AG09319 (cell line): ENCODE measurements around the gene SCARB2.
A peak's percentile ranks its signal among the peaks of the same experiment; 100 is the strongest.

Source experiments
- DNase-seq: peaks from one replicate; pipeline ENCODE4 v3.0.0-alpha.2; 2010; ENCODE audit warnings: low read depth; ENCODE audit errors: extremely low read depth
- TF ChIP-seq, protein P1 (sequence below): IDR thresholded peaks from 2 replicates; pipeline ENCODE4 v1.5.1; 2011; ENCODE audit warnings: low read depth, mild to moderate bottlenecking, inconsistent platforms, low read length, moderate library complexity

SCARB2 gene

DNA sequence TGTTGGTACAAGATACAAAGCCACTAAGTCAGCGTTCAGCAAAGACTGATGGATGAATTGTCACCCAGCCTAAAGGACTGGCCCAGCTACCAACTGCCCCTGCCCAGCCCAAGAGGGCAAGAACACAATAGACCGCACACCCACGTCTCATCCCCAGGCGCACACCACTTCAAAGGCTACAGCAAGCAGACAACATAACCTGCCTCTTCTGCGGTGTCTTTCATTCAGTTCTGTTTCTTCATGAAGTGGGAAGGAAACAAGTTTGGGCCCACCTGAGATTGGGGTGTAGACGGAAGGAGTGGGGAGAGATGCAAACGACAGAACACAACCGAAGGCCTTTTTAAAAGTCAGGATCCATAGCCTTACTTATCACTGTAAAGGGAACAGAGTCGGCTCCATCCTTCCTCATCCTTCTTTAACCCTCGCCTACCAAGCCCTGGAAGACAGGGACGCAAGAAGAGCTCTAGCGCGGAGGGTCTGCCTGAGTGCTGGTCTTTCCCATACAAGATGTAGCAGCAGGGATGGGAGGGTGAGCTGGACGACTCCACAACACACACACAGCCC, 691 bp downstream of the SCARB2 start:
- TF ChIP-seq, protein P1, sequence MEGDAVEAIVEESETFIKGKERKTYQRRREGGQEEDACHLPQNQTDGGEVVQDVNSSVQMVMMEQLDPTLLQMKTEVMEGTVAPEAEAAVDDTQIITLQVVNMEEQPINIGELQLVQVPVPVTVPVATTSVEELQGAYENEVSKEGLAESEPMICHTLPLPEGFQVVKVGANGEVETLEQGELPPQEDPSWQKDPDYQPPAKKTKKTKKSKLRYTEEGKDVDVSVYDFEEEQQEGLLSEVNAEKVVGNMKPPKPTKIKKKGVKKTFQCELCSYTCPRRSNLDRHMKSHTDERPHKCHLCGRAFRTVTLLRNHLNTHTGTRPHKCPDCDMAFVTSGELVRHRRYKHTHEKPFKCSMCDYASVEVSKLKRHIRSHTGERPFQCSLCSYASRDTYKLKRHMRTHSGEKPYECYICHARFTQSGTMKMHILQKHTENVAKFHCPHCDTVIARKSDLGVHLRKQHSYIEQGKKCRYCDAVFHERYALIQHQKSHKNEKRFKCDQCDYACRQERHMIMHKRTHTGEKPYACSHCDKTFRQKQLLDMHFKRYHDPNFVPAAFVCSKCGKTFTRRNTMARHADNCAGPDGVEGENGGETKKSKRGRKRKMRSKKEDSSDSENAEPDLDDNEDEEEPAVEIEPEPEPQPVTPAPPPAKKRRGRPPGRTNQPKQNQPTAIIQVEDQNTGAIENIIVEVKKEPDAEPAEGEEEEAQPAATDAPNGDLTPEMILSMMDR: no peak
- DNase-seq: no peak

DNA sequence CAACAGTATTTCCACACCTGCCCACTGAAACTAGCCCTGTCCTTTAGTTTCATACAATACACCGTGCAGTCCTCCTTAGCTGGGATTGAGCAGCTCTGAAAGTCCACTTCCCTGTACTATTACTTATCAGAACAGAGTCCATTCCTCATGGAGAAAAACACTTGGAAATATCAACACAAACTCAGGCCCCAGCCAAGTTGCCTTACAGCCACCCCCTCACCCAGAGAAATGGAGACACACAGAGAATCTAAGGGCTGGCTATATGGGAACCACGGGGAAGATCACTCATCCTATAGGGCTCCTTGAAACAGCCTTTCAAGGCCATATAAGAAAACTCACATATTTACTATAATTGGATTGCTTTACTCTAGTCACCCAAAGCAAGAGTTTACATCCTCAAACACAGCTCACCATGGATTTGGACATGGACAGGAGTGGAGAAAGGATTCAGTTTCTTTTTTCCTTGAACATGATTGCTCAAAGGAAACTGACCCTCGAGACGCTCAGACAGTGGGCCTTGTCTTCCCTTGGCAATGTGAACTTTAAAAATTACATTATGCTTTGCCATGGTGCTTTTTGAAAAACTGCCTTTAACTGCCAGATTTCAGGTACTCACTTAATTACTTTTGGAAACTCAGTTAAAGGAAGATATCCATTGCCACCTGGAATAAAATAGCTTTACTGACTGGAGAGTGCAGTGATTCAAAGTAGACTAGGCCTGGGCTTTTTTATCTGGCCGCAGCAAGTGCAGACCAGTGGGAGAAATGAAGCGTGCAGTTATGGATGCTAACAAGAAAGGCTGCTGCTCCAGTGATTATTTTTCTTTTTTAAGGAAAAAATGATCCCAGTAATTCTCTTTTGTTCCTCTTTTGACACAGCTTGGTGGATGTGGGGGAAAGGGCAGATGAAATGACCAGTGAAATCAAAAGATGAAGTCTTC, 1.6 kb downstream of the SCARB2 start:
- TF ChIP-seq, protein P1: no peak
- no peak for DNase-seq

DNA sequence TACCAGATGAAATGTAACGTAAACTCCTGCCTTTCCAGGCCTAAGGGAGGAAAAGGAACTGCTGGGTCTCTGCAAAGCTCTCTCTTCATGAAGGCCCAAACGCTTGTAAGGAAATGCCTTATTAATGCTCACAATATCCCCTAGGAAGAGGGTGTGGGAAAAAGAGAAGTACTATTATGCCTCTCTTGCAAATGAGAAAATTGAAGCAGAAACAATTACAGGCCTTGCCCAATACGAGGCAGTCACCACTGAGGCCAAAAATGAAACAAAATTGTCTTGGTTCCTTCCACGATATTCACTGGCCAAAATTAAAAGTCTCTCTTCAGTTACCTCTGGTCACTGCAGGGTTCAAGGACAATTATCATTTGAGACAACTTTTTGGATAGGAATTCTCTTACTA, 3.2 kb downstream of the SCARB2 start:
- DNase-seq: no peak
- TF ChIP-seq, protein P1: no peak

DNA sequence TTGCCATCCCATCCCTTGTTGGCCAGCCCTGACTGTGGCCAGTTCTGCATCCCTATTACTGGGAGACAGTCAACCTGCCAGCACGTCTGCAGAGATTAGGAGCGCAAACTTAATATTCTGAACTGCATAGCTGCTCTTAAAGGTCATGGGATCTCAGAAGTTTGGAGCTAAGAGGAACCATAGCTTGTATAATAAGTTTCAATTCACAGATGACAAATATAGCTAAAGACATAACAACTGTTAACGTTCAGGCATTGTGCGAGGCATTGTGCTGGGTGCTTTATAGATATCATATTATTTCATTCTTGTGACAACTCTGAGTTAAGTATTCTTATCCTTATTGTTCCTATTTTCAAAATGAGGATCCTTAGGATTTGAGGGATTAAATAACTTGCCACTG, 3.7 kb downstream of the SCARB2 start:
- TF ChIP-seq, protein P1: no peak
- no peak for DNase-seq

DNA sequence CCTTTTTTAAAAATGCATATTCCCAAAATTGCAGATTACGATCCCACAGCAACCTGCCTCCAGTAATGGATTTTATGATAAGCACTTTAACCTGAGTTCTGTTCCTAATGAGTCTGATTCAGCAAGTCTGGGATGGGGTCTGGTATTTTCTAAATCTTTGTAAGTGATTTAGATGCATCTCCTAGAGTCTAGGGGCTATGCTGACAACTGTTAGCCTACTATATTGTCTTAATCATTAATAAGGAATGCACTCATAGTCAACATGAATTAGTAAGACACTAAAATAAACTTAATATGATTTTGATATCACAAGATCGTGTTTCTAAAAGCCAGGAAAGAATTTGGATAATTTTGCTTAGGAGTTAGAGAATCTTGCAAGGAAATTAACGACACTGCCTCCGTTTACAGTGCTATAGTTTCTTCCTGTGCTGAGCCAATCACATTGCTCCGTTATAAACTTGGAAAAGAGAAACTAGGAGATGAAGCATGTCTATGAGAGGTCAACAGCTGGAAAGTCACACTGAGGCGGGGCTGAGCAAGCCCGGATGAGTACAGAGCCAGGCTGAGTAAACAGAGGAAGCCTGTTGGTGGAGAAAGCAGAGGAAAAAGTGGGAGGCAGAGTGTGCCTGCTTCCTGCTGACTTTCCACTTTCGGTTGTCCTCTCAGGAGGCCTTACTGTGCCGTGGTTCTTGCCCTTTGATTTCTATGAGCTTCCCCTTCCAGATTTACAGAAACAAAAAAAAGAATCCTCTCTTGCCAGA, 5.4 kb downstream of the SCARB2 start:
- TF ChIP-seq, protein P1: no peak
- DNase-seq: peak; percentile 70

DNA sequence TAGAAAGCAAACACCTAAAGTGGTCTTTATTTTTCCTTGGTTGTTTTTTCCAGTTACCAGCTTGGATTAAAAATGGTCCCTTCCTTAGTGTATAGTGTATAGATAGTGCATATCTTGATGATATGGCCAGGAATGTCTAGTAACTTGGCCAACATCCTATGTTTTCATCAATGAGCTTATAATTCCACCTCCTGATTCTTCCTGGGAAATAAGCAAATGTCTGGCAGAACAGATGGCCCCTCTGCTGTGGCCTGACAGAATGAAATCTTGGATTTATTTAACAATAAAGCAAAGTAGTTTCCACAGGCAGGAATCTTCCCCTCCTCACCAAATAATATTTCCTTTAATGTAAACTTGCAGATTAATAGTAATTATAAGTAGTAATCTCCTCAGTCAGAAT, 6.1 kb downstream of the SCARB2 start:
- TF ChIP-seq, protein P1: no peak
- DNase-seq: no peak
